Gastrocnemius medialis (tissue), 4 donors: ENCODE results near the gene DIAPH3.

Source experiments
- CTCF ChIP-seq, 5 experiments: fragments of 450-650 bp in 3 of 5; fragments of 200-600 bp in 2 of 5; sonication (generic) in 2 of 5; IDR thresholded peaks in 4 of 5; conservative IDR thresholded peaks in 1 of 5; 1 replicate in 4 of 5; 2 replicates in 1 of 5; pipeline ENCODE4 v1.5.1; 2016 to 2019; ENCODE audit warnings: antibody characterized with exemption in 5 of 5, mild to moderate bottlenecking in 3 of 5, moderate library complexity in 3 of 5
- POLR2A ChIP-seq, 2 donors: fragments of 450-650 bp; IDR thresholded peaks; one replicate each; pipeline ENCODE4 v1.6.1; 2017; ENCODE audit warnings: antibody characterized with exemption in 2 of 2, mild to moderate bottlenecking in 2 of 2, moderate library complexity in 2 of 2

- TF ChIP-seq CTCF (IDR thresholded peaks at IDR 0.05 in 4 of 5, conservative IDR thresholded peaks at IDR 0.05 in 1 of 5) (no peak), POLR2A (IDR thresholded peaks at IDR 0.05) (no peak)
Measured at GRCh38 chr13:60164234-60164889, 634 bp upstream of the DIAPH3 start.
